GM19395 (cell line): ENCODE measurements around the gene LANCL1.

Experiments
- ATAC-seq: cut with Tn5 transposase; IDR thresholded peaks from one replicate; pipeline ENCODE4 v1.9.1; 2021; ENCODE audit warnings: mild to moderate bottlenecking, moderate library complexity; ENCODE audit not compliant: unreplicated experiment

The LANCL1 gene

GRCh38 chr2:210476194-210477128 is at the start of gene LANCL1:
LANCL1 (minus strand) TSS chr2:210476759; CDS start chr2:210476396, 363 bp downstream.
- peak; percentile 100 for ATAC-seq

GRCh38 chr2:210524533-210524932 is 48.0 kb upstream of the LANCL1 start:
- ATAC-seq: no peak

- ATAC-seq: no peak
These were observed 47.2 kb upstream of the LANCL1 start for GRCh38 chr2:210523650-210524289.

- ATAC-seq: no peak
These were observed 45.8 kb upstream of the LANCL1 start for GRCh38 chr2:210522399-210522798.

GRCh38 chr2:210519594-210519993 is 43.0 kb upstream of the LANCL1 start:
- no peak for ATAC-seq

- no peak for ATAC-seq
These were observed 40.7 kb upstream of the LANCL1 start for GRCh38 chr2:210517264-210517663.

- no peak for ATAC-seq
These were observed 39.4 kb upstream of the LANCL1 start for GRCh38 chr2:210515911-210516310.

GRCh38 chr2:210503725-210504191 is 27.2 kb upstream of the LANCL1 start:
- no peak for ATAC-seq

- ATAC-seq: peak; percentile 94
These were observed 26.6 kb upstream of the LANCL1 start for GRCh38 chr2:210503001-210503623.

- peak; percentile 83 for ATAC-seq
These were observed 20.0 kb upstream of the LANCL1 start for GRCh38 chr2:210496512-210496911.

GRCh38 chr2:210493528-210493927 is 17.0 kb upstream of the LANCL1 start:
- ATAC-seq: no peak

- no peak for ATAC-seq
These were observed 5.1 kb upstream of the LANCL1 start for GRCh38 chr2:210481601-210482175.

GRCh38 chr2:210480764-210481163 is 4.2 kb upstream of the LANCL1 start:
- ATAC-seq: no peak

GRCh38 chr2:210480079-210480478 is 3.5 kb upstream of the LANCL1 start:
- ATAC-seq: no peak

- ATAC-seq: no peak
These were observed 2.1 kb upstream of the LANCL1 start for GRCh38 chr2:210478661-210479060.

GRCh38 chr2:210477496-210477895 is 937 bp upstream of the LANCL1 start:
- ATAC-seq: no peak

- no peak for ATAC-seq
These were observed 853 bp downstream of the LANCL1 start for GRCh38 chr2:210475706-210476105.

GRCh38 chr2:210474776-210475175 is 1.8 kb downstream of the LANCL1 start:
- ATAC-seq: no peak

- ATAC-seq: peak; percentile 61
These were observed 15.2 kb downstream of the LANCL1 start for GRCh38 chr2:210461401-210461800.

- ATAC-seq: peak; percentile 78
These were observed 16.0 kb downstream of the LANCL1 start for GRCh38 chr2:210460322-210461227.
